CD4-positive, alpha-beta T cell treated with Interleukin-2 at 100 ng/mL for 4 hours (primary cell): ENCODE results near the gene OR51S1.
"Not testable (repeated sequence)": the region's sequence is repeated elsewhere in the genome, so short reads cannot be mapped to it uniquely, and the experiment has no call there.

Experiments used
- DNase-seq: peaks from one replicate; pipeline ENCODE4 v3.0.0-alpha.2; 2020; ENCODE audit warnings: low spot score

Gene OR51S1, protein sequence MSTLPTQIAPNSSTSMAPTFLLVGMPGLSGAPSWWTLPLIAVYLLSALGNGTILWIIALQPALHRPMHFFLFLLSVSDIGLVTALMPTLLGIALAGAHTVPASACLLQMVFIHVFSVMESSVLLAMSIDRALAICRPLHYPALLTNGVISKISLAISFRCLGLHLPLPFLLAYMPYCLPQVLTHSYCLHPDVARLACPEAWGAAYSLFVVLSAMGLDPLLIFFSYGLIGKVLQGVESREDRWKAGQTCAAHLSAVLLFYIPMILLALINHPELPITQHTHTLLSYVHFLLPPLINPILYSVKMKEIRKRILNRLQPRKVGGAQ

DNA sequence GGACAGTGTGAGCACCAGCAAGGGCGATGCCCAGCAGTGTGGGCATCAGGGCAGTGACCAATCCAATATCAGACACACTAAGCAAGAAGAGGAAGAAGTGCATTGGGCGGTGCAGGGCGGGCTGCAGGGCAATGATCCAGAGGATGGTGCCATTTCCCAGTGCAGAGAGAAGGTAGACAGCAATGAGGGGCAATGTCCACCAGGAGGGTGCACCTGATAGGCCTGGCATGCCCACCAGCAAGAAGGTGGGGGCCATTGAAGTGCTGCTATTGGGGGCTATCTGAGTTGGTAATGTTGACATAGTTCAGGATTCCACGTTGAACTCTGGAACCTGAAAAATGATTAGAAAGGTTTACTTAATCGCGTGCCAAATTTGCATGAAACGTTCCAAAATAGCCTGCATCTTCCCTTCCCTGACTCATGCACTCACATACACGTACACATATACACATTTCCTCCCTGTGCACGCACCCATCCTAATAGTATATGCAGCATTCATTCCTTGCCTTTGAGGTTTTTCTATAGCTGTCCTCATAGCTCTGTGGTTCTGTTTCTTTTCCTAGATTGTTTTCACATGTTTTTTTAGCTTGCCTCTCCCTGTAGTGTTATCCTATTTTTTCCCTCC, at the start of gene OR51S1:
Gene OR51S1, minus strand, starts transcription at position 301 of the 625 bp plus-strand sequence. Its CDS starts 0 bp downstream, at position 301.
- DNase-seq = no peak

DNA sequence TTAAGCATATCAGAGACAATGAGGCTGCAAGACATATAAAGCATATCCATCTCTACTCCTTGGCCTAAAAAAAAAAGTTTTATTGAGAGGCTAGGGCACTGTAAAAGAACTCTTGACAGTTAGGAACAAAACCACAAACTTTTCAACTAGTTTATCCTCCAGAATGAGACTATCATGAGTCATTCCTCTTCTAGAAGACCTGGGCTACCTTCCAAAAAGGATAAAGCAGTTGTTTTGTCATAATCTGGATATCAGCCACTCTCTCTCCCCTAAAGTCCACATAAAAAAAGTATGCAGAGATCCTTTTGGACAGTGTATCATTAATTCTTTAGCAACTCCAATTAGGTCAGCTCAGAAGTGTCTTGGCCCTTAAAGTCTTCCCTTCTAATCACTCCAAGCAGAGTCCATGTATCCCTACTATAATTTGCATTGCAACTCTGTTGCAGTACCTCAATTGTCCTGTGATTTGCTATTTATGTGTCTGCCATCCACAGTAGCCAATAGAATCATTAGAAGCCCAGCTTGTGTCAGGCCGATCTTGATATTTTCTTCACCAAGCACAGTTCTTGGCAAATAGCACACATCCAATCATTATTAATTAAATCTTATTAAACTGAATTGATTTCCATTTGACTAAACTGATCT, 43.1 kb upstream of the OR51S1 start:
- DNase-seq = no peak

DNA sequence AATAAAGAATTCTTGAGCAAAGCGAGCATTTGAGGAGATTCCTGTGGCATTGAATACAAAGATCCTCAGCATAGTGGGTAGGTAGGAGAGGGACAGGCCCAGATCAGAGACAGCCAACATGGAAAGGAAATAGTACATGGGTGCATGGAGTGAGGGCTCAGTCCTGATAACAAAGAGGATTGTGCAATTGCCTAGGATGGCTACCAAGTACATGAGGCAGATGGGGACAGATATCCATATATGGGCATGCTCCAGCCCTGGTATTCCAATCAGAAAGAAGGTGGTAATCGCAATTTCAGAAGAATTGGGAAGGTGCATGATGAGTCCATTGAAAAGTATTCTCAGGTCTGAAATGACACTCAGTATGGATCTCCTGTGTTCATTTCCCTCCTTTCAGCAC, 41.3 kb upstream of the OR51S1 start:
- DNase-seq = no peak

DNA sequence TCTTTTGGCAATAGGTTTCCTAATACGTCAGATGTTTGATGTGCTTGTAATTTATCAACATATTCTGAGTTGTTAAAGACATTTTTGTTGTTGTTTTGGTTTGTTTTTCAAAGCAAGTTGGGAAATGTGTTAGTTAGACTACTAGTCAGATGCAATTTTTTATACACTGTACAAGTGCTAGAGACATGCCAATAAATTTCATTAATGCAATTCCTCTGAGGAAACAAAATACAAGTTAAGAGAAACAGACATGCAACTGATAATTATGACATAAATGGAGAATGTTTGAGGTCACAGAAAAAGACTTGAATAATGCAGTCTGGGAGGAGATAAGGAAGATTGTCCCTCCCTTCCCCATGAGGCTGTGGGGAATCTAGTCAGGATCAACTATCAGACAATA, 38.6 kb upstream of the OR51S1 start:
- DNase-seq = no peak

DNA sequence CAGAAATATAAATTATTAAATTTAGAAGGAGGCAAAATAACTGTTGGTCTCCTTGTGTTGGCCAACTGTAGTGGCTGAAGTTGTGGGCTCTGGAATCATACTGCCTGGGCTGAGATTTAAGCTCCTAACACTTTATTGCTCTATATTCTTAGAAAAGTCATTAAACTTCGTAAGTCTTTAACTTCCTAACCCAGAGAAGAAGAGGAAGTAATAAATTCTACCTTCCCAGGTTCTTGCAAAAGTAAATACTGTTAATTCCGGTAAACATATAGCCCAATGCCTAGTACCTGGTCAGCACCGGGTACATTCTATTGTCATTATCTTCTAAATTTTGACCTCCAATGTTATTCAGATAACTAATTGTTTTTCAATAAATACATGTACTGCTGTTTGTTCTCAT, 37.2 kb upstream of the OR51S1 start:
- DNase-seq = no peak

DNA sequence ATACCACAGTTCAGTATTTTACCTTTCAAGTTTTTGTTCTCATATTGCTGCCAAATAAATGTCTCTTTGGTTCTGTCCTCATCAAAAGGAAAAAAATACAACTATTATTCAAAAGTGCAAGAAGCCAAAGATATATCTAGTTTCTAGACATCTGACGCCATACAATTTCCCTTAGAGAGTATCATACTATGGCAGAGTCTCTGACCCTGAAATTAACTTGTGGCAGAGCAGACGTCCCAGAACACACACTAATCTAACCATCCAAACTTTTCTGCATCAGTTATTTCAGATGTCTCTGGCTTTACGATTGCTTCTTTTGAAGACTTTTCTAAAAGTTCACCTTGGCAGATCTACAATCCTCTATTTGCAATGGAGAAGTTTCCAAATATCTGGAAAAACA, 35.4 kb upstream of the OR51S1 start:
- no peak for DNase-seq

DNA sequence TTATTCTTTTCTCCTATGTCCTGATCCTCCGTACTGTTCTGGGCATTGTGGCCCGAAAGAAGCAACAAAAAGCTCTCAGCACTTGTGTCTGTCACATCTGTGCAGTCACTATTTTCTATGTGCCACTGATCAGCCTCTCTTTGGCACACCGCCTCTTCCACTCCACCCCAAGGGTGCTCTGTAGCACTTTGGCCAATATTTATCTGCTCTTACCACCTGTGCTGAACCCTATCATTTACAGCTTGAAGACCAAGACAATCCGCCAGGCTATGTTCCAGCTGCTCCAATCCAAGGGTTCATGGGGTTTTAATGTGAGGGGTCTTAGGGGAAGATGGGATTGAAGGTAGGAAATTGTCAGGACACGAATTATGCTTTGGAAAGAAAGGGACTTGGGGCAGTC, 33.5 kb upstream of the OR51S1 start:
- no peak for DNase-seq

DNA sequence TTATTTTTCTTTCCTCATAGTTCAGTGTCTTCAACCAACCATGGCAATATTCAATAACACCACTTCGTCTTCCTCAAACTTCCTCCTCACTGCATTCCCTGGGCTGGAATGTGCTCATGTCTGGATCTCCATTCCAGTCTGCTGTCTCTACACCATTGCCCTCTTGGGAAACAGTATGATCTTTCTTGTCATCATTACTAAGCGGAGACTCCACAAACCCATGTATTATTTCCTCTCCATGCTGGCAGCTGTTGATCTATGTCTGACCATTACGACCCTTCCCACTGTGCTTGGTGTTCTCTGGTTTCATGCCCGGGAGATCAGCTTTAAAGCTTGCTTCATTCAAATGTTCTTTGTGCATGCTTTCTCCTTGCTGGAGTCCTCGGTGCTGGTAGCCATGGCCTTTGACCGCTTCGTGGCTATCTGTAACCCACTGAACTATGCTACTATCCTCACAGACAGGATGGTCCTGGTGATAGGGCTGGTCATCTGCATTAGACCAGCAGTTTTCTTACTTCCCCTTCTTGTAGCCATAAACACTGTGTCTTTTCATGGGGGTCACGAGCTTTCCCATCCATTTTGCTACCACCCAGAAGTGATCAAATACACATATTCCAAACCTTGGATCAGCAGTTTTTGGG, 33.0 kb upstream of the OR51S1 start, which contains the start of gene OR51T1:
Gene OR51T1, plus strand, starts transcription at position 41 of the 641 bp plus-strand sequence. Its CDS starts 0 bp downstream, at position 41.
- DNase-seq = no peak

DNA sequence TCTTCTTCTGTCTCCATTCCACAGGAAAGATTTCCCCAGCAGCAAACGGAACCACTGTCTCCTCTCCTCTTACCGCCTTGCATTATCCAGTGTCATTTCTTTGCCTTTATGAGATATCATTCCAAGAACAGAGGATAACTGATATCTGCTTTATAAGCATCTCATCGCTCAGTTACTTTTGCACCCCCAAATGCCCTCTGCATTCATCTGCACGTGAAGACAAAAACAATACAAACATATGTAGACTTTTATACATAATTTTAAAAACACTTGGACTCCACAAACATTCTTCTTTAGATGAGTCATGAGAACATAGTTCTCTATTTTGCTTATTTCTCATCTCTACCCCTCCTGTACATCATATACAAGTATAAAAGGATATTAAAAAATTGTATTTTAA, 32.2 kb upstream of the OR51S1 start:
- DNase-seq = no peak

DNA sequence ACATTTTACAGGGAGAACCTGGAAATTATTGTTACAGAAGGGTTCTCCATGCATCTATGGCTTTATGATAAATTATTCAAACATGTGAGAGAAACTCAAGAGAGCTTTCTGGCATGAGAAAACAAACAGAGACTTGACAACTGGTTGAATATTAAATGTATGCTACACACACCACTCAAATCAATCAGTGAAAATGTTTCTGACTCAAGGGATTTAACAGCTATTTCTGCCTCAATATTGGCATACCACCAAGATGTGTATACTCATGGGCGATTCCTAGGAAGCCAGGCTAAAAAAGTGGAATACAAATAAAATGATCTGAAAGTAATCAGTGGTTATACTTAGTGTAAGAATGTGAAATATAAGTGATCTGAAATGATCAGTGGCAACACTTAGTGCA, 16.8 kb upstream of the OR51S1 start:
- no peak for DNase-seq

DNA sequence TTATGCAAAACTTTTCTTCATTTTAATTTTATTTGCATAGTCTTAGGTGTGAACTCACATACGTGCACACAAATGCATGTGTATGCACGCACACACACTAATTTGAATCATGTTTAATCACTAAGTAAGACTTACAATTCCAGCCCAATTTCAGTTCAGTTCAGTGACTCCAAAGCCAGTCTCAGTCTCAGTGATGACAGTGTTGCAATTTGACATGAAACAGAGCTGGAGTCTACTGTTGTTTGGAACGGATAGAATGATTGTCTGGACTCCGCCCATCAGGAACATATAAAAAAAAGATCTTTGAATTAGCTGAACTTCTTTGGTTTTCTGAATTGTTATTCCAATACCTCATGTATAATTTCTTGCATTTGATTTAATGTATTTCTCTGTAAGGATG, 14.9 kb upstream of the OR51S1 start:
- DNase-seq = no peak

DNA sequence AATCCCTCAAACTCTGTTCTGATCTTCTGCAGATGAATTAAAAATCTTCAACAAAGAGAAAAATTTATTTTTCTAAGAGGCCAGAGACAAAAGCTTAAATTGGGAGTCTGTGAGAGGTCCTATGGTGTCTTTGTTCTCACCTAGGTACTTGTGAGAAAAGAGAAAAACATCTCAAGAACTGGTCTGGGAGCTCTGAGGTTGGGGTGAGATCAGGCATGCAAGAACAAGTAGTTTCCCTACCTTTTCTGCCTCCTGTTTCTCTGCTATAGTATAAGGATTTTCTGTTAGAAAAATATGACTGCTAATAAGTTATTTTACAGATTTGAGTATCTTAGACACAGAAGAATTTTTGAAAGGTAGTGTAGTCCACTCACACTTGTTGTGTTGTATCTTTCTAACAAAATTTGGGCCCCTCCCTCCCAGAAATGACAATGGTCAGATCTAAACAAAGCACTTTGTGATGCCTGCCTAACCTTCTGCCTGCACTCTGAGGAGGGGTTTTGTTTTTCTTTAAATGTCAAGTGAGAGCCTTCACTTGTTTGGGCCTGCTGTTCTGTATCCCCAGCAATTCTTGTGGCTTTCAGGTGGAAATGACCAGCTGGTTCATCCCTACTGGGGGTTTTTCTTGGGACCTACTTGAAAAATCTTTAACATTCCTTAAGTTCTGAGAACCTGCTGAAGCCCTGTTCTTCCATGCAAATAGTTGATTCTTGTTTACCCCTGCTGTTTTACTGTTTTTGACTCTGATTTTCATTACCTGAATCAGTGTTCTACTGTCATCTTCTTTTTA, 13.6 kb upstream of the OR51S1 start:
- DNase-seq = no peak

DNA sequence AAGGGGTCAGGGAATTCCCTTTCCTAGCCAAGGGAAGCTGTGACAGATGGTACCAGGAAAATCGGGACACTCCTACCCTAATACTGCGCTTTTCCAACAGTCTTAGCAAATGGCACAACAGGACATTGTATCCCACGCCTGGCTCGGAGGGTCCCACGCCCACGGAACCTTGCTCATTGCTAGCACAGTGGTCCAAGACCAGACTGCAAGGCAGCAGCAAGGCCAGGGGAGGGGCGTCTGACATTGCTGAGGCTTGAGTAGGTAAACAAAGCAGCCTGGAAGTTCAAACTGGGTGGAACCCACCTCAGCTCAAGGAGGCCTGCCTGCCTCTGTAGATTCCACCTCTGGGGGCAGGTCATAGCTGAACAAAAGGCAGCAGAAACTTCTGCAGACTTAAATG, 5.3 kb upstream of the OR51S1 start:
- DNase-seq = not testable (repeated sequence)

DNA sequence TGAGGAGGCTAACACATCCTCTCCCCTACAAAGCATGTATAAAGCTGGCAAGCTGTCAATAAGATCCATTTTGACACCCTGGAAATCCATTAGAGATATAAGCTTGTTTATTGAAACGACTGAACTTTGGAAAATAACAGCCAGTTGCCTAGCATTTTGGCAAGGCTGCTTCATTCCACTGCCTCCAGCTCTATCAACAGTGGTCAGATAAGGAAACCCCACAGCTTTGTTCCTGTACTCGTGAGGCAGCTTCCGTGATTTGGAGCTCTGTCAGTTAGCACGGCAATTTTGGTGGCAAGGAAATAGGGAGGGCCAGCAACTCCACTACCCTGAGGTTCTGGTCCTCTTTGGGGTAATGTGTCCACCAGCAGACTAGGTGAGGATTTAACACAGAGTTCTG, 2.0 kb upstream of the OR51S1 start:
- no peak for DNase-seq

DNA sequence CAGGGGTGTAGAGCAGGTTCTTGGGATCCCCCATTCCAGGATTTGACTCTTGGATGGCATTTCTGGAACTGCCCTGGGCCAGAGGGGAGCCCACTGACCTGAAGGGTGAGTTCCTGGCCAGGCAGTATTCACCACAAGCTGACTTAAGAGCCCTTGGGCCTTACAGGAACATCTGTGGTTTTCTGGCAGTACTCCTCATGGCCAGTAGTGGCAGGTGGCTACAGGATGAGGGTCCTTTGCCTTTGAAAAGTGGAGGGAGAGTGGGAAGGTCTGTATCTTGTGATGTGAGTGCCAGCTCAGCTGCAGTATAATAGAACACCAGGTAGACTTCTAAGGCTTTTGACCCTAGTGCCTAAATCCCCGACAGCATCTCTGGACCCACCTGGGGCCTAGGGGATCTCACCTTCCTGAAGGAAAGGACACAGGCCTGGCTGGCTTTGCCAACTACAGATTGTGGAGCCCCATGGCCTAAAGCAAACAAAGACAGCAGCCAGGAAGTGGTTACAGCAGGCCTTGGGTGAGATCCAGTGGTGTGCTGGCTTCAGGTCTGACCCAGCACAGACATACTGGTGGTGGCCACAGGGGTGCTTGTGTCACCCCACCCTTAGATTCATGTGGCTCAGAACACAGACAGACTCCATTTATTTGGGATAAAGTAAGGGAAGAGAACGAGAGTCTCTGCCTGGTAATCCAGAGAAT, 9.0 kb downstream of the OR51S1 start:
- no peak for DNase-seq

DNA sequence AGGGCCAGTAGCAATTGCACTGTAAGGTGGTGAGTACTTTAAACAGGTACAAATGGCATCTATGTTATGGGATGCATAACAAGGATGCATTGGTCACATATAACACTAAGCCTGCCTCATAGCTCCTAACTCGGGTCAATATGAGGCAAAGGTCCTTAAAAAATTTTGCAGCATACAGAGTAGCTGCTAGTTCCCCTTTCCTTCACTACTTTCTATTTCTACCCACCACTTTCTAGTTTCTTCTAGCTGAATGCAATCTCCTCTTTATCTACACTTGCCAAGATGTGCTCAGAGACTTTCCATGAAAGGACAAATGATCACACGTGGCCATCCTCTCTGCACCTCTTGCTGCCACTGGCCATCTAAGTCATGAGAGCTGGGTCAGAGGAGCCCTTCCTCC, 18.1 kb downstream of the OR51S1 start:
- DNase-seq = no peak

DNA sequence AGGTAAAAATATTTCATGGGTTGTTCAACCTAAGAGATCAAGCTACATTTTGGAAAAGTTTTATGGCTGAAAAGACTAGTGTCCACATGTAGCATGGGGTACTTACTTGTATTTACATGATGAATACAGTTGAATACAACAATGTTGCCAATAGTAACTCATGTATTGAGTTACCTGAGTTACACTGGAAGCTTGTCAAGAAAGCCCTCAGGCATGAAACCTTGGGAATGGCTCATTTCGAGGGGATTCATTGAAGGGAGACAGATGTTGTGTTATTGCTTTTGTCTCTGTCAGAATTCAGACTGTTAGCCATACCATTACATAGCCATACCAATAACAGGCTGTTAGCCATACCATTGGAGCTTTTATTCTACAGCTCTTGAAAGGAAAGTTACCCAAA, 18.7 kb downstream of the OR51S1 start:
- DNase-seq = no peak

DNA sequence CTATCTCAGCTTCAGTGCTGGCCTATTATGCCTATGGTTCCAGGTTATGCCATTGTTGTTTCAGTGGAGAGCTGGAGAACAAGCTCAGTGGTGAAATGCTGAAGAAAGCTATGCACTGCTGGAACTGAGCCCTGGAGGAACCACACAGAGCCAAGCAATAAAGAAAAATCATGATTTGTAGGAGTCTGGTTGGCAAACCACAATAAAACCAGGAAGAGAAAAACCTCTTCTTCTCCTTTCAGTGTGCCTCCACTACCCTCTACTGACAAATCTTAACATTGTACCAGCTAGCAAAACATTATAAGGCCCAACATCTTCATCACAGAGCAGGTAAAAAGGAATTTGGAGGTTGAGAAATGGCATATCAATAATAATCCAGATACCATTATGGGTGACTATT, 22.6 kb downstream of the OR51S1 start:
- no peak for DNase-seq

DNA sequence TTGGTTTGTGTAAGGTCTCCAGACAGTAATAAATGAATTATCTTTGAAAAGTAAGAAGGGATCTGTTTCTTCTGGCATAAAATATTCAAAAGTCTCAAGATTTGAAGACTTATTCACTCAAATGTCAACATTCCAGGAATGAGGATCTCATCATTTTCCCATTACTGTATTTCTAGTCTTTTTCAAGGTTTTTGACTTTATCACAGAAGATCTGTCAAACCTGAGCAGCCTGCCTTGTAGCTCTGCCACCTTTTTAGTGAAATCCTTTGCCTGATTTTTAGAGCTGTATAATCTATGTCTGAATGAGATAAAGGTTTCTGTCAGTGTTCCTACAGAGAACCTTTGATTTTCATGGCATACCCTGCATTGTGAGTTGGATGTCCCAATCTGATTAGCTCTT, 23.9 kb downstream of the OR51S1 start:
- no peak for DNase-seq

DNA sequence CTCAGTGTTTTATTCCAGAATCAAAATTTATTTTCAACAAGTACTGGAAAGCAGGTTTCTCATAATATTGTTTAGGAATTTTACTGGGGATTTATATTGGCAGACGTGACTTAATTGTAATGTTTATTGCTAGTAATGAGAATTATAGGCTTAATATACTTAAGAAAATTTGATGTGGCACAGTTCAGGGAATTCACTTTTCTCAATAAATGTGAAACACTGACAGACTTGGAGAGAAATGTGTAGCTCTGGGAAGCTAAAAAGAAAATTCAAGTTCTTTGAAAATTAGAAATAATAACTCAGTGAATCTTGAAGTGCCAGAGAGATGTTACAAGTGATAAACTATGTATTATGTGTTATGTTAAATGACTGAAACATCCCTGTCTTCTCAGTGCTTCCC, 28.0 kb downstream of the OR51S1 start, which contains the start of gene OR51F2:
Gene OR51F2, plus strand, starts transcription at position 301 of the 400 bp plus-strand sequence. CDS start 101 bp downstream, outside the sequence.
- DNase-seq = no peak

DNA sequence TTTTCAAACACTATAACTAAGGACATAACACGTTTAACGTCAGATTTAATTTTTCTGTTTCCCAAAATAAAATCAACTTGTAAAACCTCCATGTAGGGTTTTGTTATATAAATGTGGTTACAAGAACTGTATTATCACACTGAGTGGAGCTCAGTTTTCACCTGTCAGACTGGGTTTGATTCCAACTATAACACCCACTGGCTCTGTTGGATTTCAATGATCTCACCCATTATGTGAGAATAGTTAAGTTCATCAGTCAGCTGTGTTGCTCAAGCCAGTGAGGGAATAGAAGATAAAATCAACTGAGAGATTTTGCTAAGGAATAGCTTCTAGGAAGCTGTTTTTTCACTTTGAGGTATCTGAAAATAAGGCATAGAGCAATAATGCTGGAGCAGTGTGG, 39.8 kb downstream of the OR51S1 start:
- no peak for DNase-seq
